Measurements from ENCODE around the gene PHACTR1. TPM values are rescaled to one million over a fixed set of nuclear protein-coding genes. Genes with fewer than 3 reads are reported as not detected.

Gene PHACTR1
- polyA plus RNA-seq, 1 of the 3 experiments (the other 2 are of a cell fraction), result 0.12 TPM

DNA sequence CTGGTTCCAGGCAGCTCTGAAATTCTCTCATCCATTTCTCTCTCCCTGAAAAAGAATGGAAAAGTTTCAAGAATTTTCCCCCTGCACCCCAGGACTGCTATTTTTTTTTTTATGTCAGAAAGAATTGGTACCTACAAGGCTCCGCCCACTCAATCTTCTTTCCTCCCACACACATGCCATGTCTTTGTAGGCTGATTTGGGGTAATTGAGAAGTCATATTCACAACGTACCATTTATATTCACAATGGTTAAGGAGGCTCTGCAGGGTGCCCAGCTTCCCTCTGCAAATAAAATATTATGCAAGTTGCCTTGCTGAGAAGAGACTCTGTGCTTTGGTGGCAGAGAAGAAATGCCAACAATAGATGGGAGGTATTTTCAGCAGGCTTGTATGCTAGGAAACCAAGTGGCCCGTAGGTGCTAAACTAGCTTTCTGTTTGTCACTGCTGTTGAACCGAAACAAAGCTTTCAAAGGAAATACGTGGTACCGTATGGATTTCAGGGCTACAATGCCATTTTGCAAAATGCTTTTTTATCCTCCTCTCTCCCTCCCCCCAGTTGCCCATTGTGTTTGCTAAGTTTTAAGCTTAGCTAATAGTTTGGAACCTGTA, 150.0 kb downstream of the PHACTR1 start:
- Histone ChIP-seq H3K4me3 (ENCODE audit: low read depth in 2 of 2, low read length in 1 of 2) (no peak overlapping the region), H3K9me2 (no peaks in the 10 kb centered on the region), H3K27me3 (ENCODE audit: insufficient read depth) (no peaks in the 10 kb centered on the region), H3K36me3 (replicated peaks in 1 of 2; ENCODE audit: control insufficient read depth in 1 of 2, insufficient read depth in 2 of 2, low read length in 1 of 2) (no peaks in the 10 kb centered on the region), H3K9me3 (no peaks in the 10 kb centered on the region), H3K79me2 (ENCODE audit: insufficient read depth) (no peaks in the 10 kb centered on the region), H3F3A (replicated peaks; ENCODE audit: insufficient read depth) (no peaks in the 10 kb centered on the region), H3K9ac (no peak overlapping the region), H2AFZ (ENCODE audit: low read depth) (no peak overlapping the region), H3K4me2 (no peak overlapping the region), H3K4me1 (ENCODE audit: control insufficient read depth in 1 of 2, insufficient read depth in 2 of 2, low read depth in 1 of 2, low read length in 1 of 2) (no peaks in the 10 kb centered on the region), H4K20me1 (ENCODE audit: insufficient read depth) (no peaks in the 10 kb centered on the region), H3K27ac (ENCODE audit: low read depth in 2 of 2, low read length in 1 of 2) (no peak overlapping the region)
- ChIA-PET CTCF (interaction anchor here (0.6 to 1.7 kb wide), 6 partner anchors 15 to 1211 kb away, joined by 3 to 6 read pairs (median 3); no protein-coding TSS in a partner anchor), POLR2A (no interaction called here)
- WGBS (ENCODE audit: low lambda C conversion rate), result 44% methylated on average over 6 of the region's 6 CpGs
- no peak for DNase-seq
- TF ChIP-seq, protein P1, sequence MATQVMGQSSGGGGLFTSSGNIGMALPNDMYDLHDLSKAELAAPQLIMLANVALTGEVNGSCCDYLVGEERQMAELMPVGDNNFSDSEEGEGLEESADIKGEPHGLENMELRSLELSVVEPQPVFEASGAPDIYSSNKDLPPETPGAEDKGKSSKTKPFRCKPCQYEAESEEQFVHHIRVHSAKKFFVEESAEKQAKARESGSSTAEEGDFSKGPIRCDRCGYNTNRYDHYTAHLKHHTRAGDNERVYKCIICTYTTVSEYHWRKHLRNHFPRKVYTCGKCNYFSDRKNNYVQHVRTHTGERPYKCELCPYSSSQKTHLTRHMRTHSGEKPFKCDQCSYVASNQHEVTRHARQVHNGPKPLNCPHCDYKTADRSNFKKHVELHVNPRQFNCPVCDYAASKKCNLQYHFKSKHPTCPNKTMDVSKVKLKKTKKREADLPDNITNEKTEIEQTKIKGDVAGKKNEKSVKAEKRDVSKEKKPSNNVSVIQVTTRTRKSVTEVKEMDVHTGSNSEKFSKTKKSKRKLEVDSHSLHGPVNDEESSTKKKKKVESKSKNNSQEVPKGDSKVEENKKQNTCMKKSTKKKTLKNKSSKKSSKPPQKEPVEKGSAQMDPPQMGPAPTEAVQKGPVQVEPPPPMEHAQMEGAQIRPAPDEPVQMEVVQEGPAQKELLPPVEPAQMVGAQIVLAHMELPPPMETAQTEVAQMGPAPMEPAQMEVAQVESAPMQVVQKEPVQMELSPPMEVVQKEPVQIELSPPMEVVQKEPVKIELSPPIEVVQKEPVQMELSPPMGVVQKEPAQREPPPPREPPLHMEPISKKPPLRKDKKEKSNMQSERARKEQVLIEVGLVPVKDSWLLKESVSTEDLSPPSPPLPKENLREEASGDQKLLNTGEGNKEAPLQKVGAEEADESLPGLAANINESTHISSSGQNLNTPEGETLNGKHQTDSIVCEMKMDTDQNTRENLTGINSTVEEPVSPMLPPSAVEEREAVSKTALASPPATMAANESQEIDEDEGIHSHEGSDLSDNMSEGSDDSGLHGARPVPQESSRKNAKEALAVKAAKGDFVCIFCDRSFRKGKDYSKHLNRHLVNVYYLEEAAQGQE (IDR thresholded peaks at IDR 0.05; ENCODE audit: low read depth, low read length), result no peak
- TF ChIP-seq RAD21 (IDR thresholded peaks at IDR 0.05; ENCODE audit: low read length), result no peak
- TF ChIP-seq SIN3A (IDR thresholded peaks at IDR 0.05; ENCODE audit: borderline replicate concordance, low read depth, low read length), result no peak
- TF ChIP-seq EZH2phosphoT487 (IDR thresholded peaks at IDR 0.05; ENCODE audit: borderline replicate concordance, low read depth), result no peak

DNA sequence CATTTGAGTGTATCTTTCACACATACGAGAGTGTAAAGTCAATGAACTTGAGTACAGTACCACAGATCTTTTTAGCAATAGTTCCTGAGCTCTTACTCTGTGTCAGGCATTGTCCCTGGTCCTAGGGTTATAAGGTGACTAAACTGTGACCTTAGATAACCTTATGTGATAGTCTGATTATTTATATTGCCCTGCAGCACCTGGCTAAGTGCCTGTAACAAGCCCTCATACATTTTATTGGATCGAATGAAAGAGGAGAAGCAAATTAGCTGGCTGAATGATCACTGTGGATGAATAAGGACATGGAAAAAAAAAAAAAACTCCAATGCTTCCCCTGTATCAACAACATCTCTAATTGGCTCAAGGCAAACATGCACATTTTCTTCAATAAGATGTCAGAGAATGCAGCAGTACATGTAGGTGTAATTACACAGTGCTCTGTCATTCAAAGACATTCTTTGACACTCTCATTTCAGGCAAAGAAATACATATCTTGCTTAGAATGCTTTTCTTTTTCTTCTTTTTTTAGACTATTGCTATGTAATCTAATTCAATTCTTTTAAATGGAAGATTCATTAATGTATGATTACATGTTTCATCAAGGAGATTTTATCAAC, 153.4 kb downstream of the PHACTR1 start:
- Histone ChIP-seq H3K9me2 (no peaks in the 10 kb centered on the region), H2AFZ (ENCODE audit: low read depth) (no peak overlapping the region), H3K9me3 (no peaks in the 10 kb centered on the region), H3K36me3 (replicated peaks in 1 of 2; ENCODE audit: control insufficient read depth in 1 of 2, insufficient read depth in 2 of 2, low read length in 1 of 2) (no peaks in the 10 kb centered on the region), H4K20me1 (ENCODE audit: insufficient read depth) (no peaks in the 10 kb centered on the region), H3K4me3 (ENCODE audit: low read depth in 2 of 2, low read length in 1 of 2) (no peak overlapping the region), H3K4me1 (ENCODE audit: control insufficient read depth in 1 of 2, insufficient read depth in 2 of 2, low read depth in 1 of 2, low read length in 1 of 2) (no peaks in the 10 kb centered on the region), H3K4me2 (no peak overlapping the region), H3F3A (replicated peaks; ENCODE audit: insufficient read depth) (peaks cover 3% of the 10 kb centered on the region), H3K9ac (no peak overlapping the region), H3K27me3 (ENCODE audit: insufficient read depth) (no peaks in the 10 kb centered on the region), H3K27ac (ENCODE audit: low read depth in 2 of 2, low read length in 1 of 2) (no peak overlapping the region), H3K79me2 (ENCODE audit: insufficient read depth) (no peaks in the 10 kb centered on the region)
- ChIA-PET CTCF (no interaction called here), POLR2A (no interaction called here)
- 22% methylated on average over 2 of the region's 2 CpGs for WGBS (ENCODE audit: low lambda C conversion rate)
- TF ChIP-seq SMC3 (IDR thresholded peaks at IDR 0.05; ENCODE audit: low read depth, low read length) (no peak), TAF1 (IDR thresholded peaks at IDR 0.05; ENCODE audit: borderline replicate concordance, low read depth, low read length) (no peak), GABPA (IDR thresholded peaks at IDR 0.05; ENCODE audit: low read depth) (no peak), YY1 (IDR thresholded peaks at IDR 0.05; ENCODE audit: low read depth) (no peak)
- TF ChIP-seq, protein P2, sequence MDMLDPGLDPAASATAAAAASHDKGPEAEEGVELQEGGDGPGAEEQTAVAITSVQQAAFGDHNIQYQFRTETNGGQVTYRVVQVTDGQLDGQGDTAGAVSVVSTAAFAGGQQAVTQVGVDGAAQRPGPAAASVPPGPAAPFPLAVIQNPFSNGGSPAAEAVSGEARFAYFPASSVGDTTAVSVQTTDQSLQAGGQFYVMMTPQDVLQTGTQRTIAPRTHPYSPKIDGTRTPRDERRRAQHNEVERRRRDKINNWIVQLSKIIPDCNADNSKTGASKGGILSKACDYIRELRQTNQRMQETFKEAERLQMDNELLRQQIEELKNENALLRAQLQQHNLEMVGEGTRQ (IDR thresholded peaks at IDR 0.05; ENCODE audit: borderline replicate concordance, low read depth, low read length), result no peak
- TF ChIP-seq, protein P3, sequence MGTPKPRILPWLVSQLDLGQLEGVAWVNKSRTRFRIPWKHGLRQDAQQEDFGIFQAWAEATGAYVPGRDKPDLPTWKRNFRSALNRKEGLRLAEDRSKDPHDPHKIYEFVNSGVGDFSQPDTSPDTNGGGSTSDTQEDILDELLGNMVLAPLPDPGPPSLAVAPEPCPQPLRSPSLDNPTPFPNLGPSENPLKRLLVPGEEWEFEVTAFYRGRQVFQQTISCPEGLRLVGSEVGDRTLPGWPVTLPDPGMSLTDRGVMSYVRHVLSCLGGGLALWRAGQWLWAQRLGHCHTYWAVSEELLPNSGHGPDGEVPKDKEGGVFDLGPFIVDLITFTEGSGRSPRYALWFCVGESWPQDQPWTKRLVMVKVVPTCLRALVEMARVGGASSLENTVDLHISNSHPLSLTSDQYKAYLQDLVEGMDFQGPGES (IDR thresholded peaks at IDR 0.05; ENCODE audit: low read depth, low read length), result no peak
- DNase-seq, result no peak

Data from SK-N-SH (cell line).